GM10266 (cell line): Measurements from ENCODE around the gene BCAM.
"Not testable (repeated sequence)": the region's sequence is repeated elsewhere in the genome, so short reads cannot be mapped to it uniquely, and the experiment has no call there.

Experiments used
- DNase-seq: peaks from one replicate; pipeline ENCODE4 v3.0.0; 2012; ENCODE audit errors: extremely low spot score
- CTCF ChIP-seq: IDR thresholded peaks from 2 replicates; pipeline ENCODE4 v1.5.1; 2012; ENCODE audit warnings: mild to moderate bottlenecking, low read depth; ENCODE audit not compliant: control insufficient read depth, insufficient read depth; ENCODE audit errors: missing control alignments

BCAM gene

GRCh38 chr19:44856421-44857083 is 47.6 kb downstream of the BCAM start:
- TF ChIP-seq CTCF = no peak
- no peak for DNase-seq

- no peak for DNase-seq
- no peak for TF ChIP-seq CTCF
These were observed 48.9 kb downstream of the BCAM start for GRCh38 chr19:44857837-44858236.

GRCh38 chr19:44861576-44861975 is 52.7 kb downstream of the BCAM start:
- not testable (repeated sequence) for DNase-seq

GRCh38 chr19:44863990-44864389 is 55.1 kb downstream of the BCAM start:
- DNase-seq = no peak
- TF ChIP-seq CTCF = no peak

GRCh38 chr19:44865196-44865767 is 56.4 kb downstream of the BCAM start:
- TF ChIP-seq CTCF = no peak
- no peak for DNase-seq

GRCh38 chr19:44866664-44867063 is 57.8 kb downstream of the BCAM start:
- TF ChIP-seq CTCF = no peak
- no peak for DNase-seq

- no peak for DNase-seq
- TF ChIP-seq CTCF = no peak
These were observed 58.7 kb downstream of the BCAM start for GRCh38 chr19:44867578-44867977.
